SK-N-MC (cell line): Measurements from ENCODE around the gene MYT1.

Source experiments
- EZH2 ChIP-seq: fragments of 200-600 bp; sonication (generic); IDR thresholded peaks from one replicate; pipeline ENCODE4 v1.6.1; 2017; ENCODE audit warnings: antibody characterized with exemption
- POLR2AphosphoS5 ChIP-seq: IDR thresholded peaks from 2 replicates; pipeline ENCODE4 v1.6.1; 2012; ENCODE audit warnings: mild to moderate bottlenecking, low read depth, low read length, borderline replicate concordance

DNA sequence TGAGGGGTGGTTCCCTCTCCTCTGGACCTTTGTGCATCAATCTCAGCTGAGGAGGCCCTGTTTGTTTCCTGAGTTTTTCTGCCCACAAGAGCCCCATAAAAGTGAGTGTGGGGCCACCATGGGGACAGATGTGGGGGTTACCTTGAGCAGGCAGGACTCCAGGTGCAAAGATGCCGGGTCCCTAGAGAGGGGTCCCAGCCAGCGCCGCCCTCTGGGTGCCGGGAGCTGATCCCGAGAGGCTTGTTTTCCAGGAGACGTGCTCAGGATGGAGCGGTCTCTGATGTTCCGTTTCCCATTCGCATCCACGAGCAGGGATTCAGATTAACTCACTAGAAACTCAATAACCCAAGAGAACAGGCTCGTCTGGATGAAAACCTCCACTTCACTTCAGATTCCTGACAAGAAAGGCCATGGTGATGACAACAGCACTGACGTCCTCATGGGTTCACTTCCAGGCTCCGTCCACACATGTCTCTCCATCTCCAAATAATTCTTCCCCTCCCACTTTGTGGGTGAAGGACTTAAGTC lies 21.9 kb downstream of the MYT1 start:
- no peak for TF ChIP-seq POLR2AphosphoS5
- TF ChIP-seq EZH2, result no peak
